Caco-2 (cell line): ENCODE measurements around the gene ARL14EPL. TPM values are rescaled to one million over a fixed set of nuclear protein-coding genes. Genes with fewer than 3 reads are reported as not detected.
"Not testable (repeated sequence)": the region's sequence is repeated elsewhere in the genome, so short reads cannot be mapped to it uniquely, and the experiment has no call there.

Experiments
- BruUV-seq: library from RNA; stranded (reverse); fragments of 400-500 nt; replicated peaks from 2 replicates; lab custom pipeline; 2021; lab: Mats Ljungman, UMichigan
- CTCF ChIA-PET: fragments of 300-600 bp; sonication (Branson Sonifier 250); formaldehyde crosslinking; loops from one replicate; lab custom pipeline; 2022; ENCODE audit warnings: antibody characterized with exemption; lab: Charles Lee
- POLR2A ChIA-PET: fragments of 300-600 bp; sonication (Branson Sonifier 250); formaldehyde crosslinking; loops from one replicate; lab custom pipeline; 2022; ENCODE audit warnings: antibody characterized with exemption; lab: Charles Lee
- DNase-seq, 2 experiments: peaks; one replicate each; pipeline versions ENCODE4 v3.0.0 to v3.0.0-alpha.2; 2020 to 2022
- H3K27me3 ChIP-seq: replicated peaks from 2 replicates; pipeline ENCODE4 v1.6.0; 2011; ENCODE audit warnings: low read length; ENCODE audit not compliant: control insufficient read depth, insufficient read depth
- H3K36me3 ChIP-seq: 2 replicates; pipeline ENCODE4 v1.5.1; 2011; ENCODE audit warnings: low read length; ENCODE audit not compliant: control insufficient read depth, insufficient read depth
- H3K4me1 ChIP-seq: fragments of 250-450 bp; sonication (Bioruptor Pico); 2 replicates; pipeline ENCODE4 v1.5.1; 2020; ENCODE audit warnings: mild to moderate bottlenecking
- H3K4me3 ChIP-seq: 2 replicates; pipeline ENCODE4 v1.5.1; 2011; ENCODE audit warnings: low read depth, mild to moderate bottlenecking, control low read depth, low read length
- H3K9me3 ChIP-seq: fragments of 250-450 bp; sonication (Bioruptor Pico); 2 replicates; pipeline ENCODE4 v1.5.1; 2020; ENCODE audit warnings: mild to moderate bottlenecking, moderate library complexity
- H3K27ac Mint-ChIP-seq: one replicate; pipeline ENCODE4 v1.8.0; 2022; ENCODE audit warnings: mixed read lengths; ENCODE audit not compliant: unreplicated experiment
- H3K27me3 Mint-ChIP-seq: one replicate; pipeline ENCODE4 v1.8.0; 2022; ENCODE audit warnings: mixed read lengths; ENCODE audit not compliant: insufficient read depth, unreplicated experiment
- H3K36me3 Mint-ChIP-seq: one replicate; pipeline ENCODE4 v1.8.0; 2022; ENCODE audit warnings: mild to moderate bottlenecking, mixed read lengths; ENCODE audit not compliant: insufficient read depth, unreplicated experiment
- H3K4me1 Mint-ChIP-seq: one replicate; pipeline ENCODE4 v1.8.0; 2022; ENCODE audit warnings: low read depth, mixed read lengths; ENCODE audit not compliant: unreplicated experiment
- H3K4me3 Mint-ChIP-seq: one replicate; pipeline ENCODE4 v1.8.0; 2022; ENCODE audit warnings: mild to moderate bottlenecking, moderate library complexity, mixed read lengths; ENCODE audit not compliant: unreplicated experiment
- H3K9me3 Mint-ChIP-seq: one replicate; pipeline ENCODE4 v1.8.0; 2022; ENCODE audit warnings: mixed read lengths; ENCODE audit not compliant: unreplicated experiment
- CTCF ChIP-seq, 2 experiments: fragments of 200-600 bp in 1 of 2; IDR thresholded peaks; 1 replicate in 1 of 2; 2 replicates in 1 of 2; pipeline versions ENCODE4 v1.5.1 to v1.8.0; 2011 to 2022; ENCODE audit warnings: antibody characterized with exemption in 1 of 2, control low read depth in 1 of 2, inconsistent platforms in 1 of 2, low read depth in 1 of 2, low read length in 1 of 2, mild to moderate bottlenecking in 1 of 2, moderate library complexity in 1 of 2; ENCODE audit not compliant: insufficient read depth in 1 of 2, severe bottlenecking in 1 of 2, unreplicated experiment in 1 of 2
- intact Hi-C: fragments of 100-400 bp; cut with micrococcal nuclease; formaldehyde crosslinking; loops from one replicate; pipeline ENCODE4 v1.10.0; 2022; ENCODE audit not compliant: unreplicated experiment
- total RNA-seq: library from RNA; stranded (reverse); gene quantifications from 2 replicates; pipeline ENCODE4 v1.2.3, GENCODE V29; 2022

ARL14EPL gene
- total RNA-seq, 1 experiment from 2014 or later, result not detected

GRCh38 chr5:116078199-116078598 is 45.9 kb downstream of the ARL14EPL start:
- H3K27me3 ChIP-seq, result no peaks in the 10 kb centered on the region
- no peaks in the 10 kb centered on the region for H3K36me3 ChIP-seq
- H3K4me1 Mint-ChIP-seq, result peaks cover 6% of the 10 kb centered on the region
- no peaks in the 10 kb centered on the region for H3K4me1 ChIP-seq
- no TSS peak for BruUV-seq
- H3K27me3 Mint-ChIP-seq, result no peaks in the 10 kb centered on the region
- TF ChIP-seq CTCF (IDR thresholded peaks at IDR 0.05; ENCODE audit: insufficient read depth in 1 of 2, low read depth in 1 of 2, low read length in 1 of 2, severe bottlenecking in 1 of 2, unreplicated experiment in 1 of 2), result no peak
- no peaks in the 10 kb centered on the region for H3K36me3 Mint-ChIP-seq
- H3K9me3 ChIP-seq, result no peaks in the 10 kb centered on the region
- H3K9me3 Mint-ChIP-seq, result no peaks in the 10 kb centered on the region
- POLR2A ChIA-PET, result no interaction called here
- no peak overlapping the region for H3K4me3 ChIP-seq
- intact Hi-C loops, result no loop called here
- DNase-seq, result no peak
- CTCF ChIA-PET, result no interaction called here
- H3K27ac Mint-ChIP-seq, result no peak overlapping the region
- no peak overlapping the region for H3K4me3 Mint-ChIP-seq

- H3K4me1 Mint-ChIP-seq, result peaks cover 8% of the 10 kb centered on the region
- ChIA-PET CTCF (no interaction called here), POLR2A (no interaction called here)
- no peaks in the 10 kb centered on the region for H3K36me3 Mint-ChIP-seq
- H3K9me3 Mint-ChIP-seq, result no peaks in the 10 kb centered on the region
- no peak for DNase-seq
- Histone ChIP-seq H3K27me3 (no peaks in the 10 kb centered on the region), H3K4me1 (peaks cover 7% of the 10 kb centered on the region; the same call in 1 of the 2 replicates), H3K4me3 (peak overlapping the region; percentile 91), H3K9me3 (no peaks in the 10 kb centered on the region), H3K36me3 (no peaks in the 10 kb centered on the region)
- intact Hi-C loops, result no loop called here
- no peak for TF ChIP-seq CTCF (IDR thresholded peaks at IDR 0.05; ENCODE audit: insufficient read depth in 1 of 2, low read depth in 1 of 2, low read length in 1 of 2, severe bottlenecking in 1 of 2, unreplicated experiment in 1 of 2)
- H3K27ac Mint-ChIP-seq, result no peak overlapping the region
- BruUV-seq, result no TSS peak
- H3K27me3 Mint-ChIP-seq, result no peaks in the 10 kb centered on the region
- H3K4me3 Mint-ChIP-seq, result peak overlapping the region; percentile 79
Measured at GRCh38 chr5:116084287-116084691, 52.0 kb downstream of the ARL14EPL start.

GRCh38 chr5:116084871-116085715 is 52.8 kb downstream of the ARL14EPL start, which contains the start of gene COMMD10:
Gene COMMD10 (plus strand): TSS chr5:116085025.
- intact Hi-C loops, result loop anchor here (5.0 kb wide), 1 partner anchor 243 kb away; the partner anchor contains the start of genes AP3S1 and ATG12
- POLR2A ChIA-PET, result no interaction called here
- Mint-ChIP-seq H3K9me3 (no peaks in the 10 kb centered on the region), H3K27ac (peak within 1 kb of the TSS; percentile 87), H3K4me3 (peak within 1 kb of the TSS; percentile 79), H3K4me1 (peaks cover 14% of the 10 kb centered on the region), H3K36me3 (no peaks in the 10 kb centered on the region), H3K27me3 (no peaks in the 10 kb centered on the region)
- no peaks in the 10 kb centered on the region for H3K27me3 ChIP-seq
- H3K36me3 ChIP-seq, result no peaks in the 10 kb centered on the region
- peaks cover 10% of the 10 kb centered on the region; the same call in 1 of the 2 replicates for H3K4me1 ChIP-seq
- CTCF ChIA-PET, result no interaction called here
- TSS peak; percentile 72 for BruUV-seq
- peak; percentile 77 to 82 for DNase-seq
- H3K4me3 ChIP-seq, result peak within 1 kb of the TSS; percentile 91
- H3K9me3 ChIP-seq, result no peaks in the 10 kb centered on the region
- TF ChIP-seq CTCF (IDR thresholded peaks at IDR 0.05; ENCODE audit: insufficient read depth in 1 of 2, low read depth in 1 of 2, low read length in 1 of 2, severe bottlenecking in 1 of 2, unreplicated experiment in 1 of 2), result no peak

- Mint-ChIP-seq H3K4me3 (peak overlapping the region; percentile 79), H3K4me1 (peaks cover 20% of the 10 kb centered on the region)
- H3K27me3 Mint-ChIP-seq, H3K27ac Mint-ChIP-seq, H3K9me3 Mint-ChIP-seq, BruUV-seq, H3K36me3 Mint-ChIP-seq, CTCF ChIA-PET, H3K27me3 ChIP-seq, H3K36me3 ChIP-seq, DNase-seq, H3K9me3 ChIP-seq, POLR2A ChIA-PET, H3K4me3 ChIP-seq: not testable (repeated sequence)
- intact Hi-C loops, result loop anchor here (5.0 kb wide), 1 partner anchor 244 kb away; the partner anchor contains the start of genes AP3S1 and ATG12
- peaks cover 15% of the 10 kb centered on the region; the same call in 1 of the 2 replicates for H3K4me1 ChIP-seq
Measured at GRCh38 chr5:116086309-116086708, 54.0 kb downstream of the ARL14EPL start.
